Natural killer cell treated with Interleukin-12 subunit alpha and Interleukin-12 subunit beta and Interleukin-15 and Interleukin-18, amount 100 ng/mL, for 72 hours (primary cell): ENCODE data around the gene CYB561. TPM values are rescaled to one million over a fixed set of nuclear protein-coding genes. Genes with fewer than 3 reads are reported as not detected.

Experiments
- ATAC-seq, 2 donors: fragments of 150-1000 bp; cut with Tn5 transposase in 1 of 2; sonication (Bioruptor Pico), chemical (Tn5 transposase) in 1 of 2; 2 replicates each; pipeline ENCODE4 v1.10.0; 2021
- DNase-seq: peaks from one replicate; pipeline ENCODE4 v3.0.0; 2022; ENCODE audit warnings: low spot score
- H3K27ac Mint-ChIP-seq, 2 donors: 1 replicate in 1 of 2; 2 replicates in 1 of 2; pipeline ENCODE4 v1.8.0; 2022; ENCODE audit warnings: mixed read lengths in 2 of 2, mild to moderate bottlenecking in 1 of 2, moderate library complexity in 1 of 2
- H3K27me3 Mint-ChIP-seq, 2 donors: 1 replicate in 1 of 2; 2 replicates in 1 of 2; pipeline ENCODE4 v1.8.0; 2022; ENCODE audit warnings: mixed read lengths in 2 of 2
- H3K36me3 Mint-ChIP-seq: one replicate; pipeline ENCODE4 v1.8.0; 2022; ENCODE audit warnings: mixed read lengths
- H3K4me1 Mint-ChIP-seq, 2 donors: 1 replicate in 1 of 2; 2 replicates in 1 of 2; pipeline ENCODE4 v1.8.0; 2022; ENCODE audit warnings: low read depth in 2 of 2, mixed read lengths in 2 of 2, mild to moderate bottlenecking in 1 of 2
- H3K4me3 Mint-ChIP-seq: one replicate; pipeline ENCODE4 v1.8.0; 2022; ENCODE audit warnings: mixed read lengths
- H3K9me3 Mint-ChIP-seq: 2 replicates; pipeline ENCODE4 v1.8.0; 2022; ENCODE audit warnings: mixed read lengths
- total RNA-seq, 2 donors: library from RNA; stranded (reverse); gene quantifications; one replicate each; pipeline ENCODE4 v1.2.3, GENCODE V29; 2022

The CYB561 gene
- total RNA-seq, 2 donors from 2014 or later = 3.2 to 7.9 TPM

- no peak for ATAC-seq
- H3K27me3 Mint-ChIP-seq = peaks cover 1 to 4% of the 10 kb centered on the region in 2 donors
- H3K36me3 Mint-ChIP-seq = no peaks in the 10 kb centered on the region
- no peak overlapping the region for H3K27ac Mint-ChIP-seq
- no peak for DNase-seq
- H3K9me3 Mint-ChIP-seq = no peaks in the 10 kb centered on the region
- no peak overlapping the region for H3K4me3 Mint-ChIP-seq
- H3K4me1 Mint-ChIP-seq = peaks cover 0 to 1% of the 10 kb centered on the region in 2 donors
Measured at GRCh38 chr17:63483655-63484575, 37.8 kb upstream of the CYB561 start.

GRCh38 chr17:63483038-63483437 is 36.9 kb upstream of the CYB561 start:
- no peak for ATAC-seq
- Mint-ChIP-seq H3K4me3 (no peak overlapping the region), H3K27me3 (peaks cover 3 to 5% of the 10 kb centered on the region in 2 donors), H3K4me1 (peaks cover 0 to 3% of the 10 kb centered on the region in 2 donors), H3K36me3 (no peaks in the 10 kb centered on the region), H3K27ac (no peak overlapping the region), H3K9me3 (no peaks in the 10 kb centered on the region)
- no peak for DNase-seq

DNA sequence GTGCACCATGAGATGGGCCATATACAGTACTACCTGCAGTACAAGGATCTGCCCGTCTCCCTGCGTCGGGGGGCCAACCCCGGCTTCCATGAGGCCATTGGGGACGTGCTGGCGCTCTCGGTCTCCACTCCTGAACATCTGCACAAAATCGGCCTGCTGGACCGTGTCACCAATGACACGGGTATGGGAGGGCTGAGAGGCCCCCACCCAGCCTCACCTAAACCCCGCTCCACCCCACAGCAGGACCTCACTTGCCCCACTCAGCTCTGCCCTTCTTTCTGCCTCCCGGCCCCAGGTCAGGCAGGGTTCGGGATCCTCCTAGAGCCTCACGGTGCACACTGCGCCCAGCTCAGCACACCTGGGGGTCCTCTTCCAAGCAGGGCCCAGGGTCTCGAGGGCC is 36.4 kb upstream of the CYB561 start:
- Mint-ChIP-seq H3K27ac (no peak overlapping the region), H3K4me1 (peaks cover 0 to 6% of the 10 kb centered on the region in 2 donors), H3K36me3 (no peaks in the 10 kb centered on the region), H3K9me3 (no peaks in the 10 kb centered on the region), H3K27me3 (peaks cover 5% of the 10 kb centered on the region in 2 donors), H3K4me3 (no peak overlapping the region)
- DNase-seq (no peak), ATAC-seq (no peak)

GRCh38 chr17:63481488-63481870 is 35.4 kb upstream of the CYB561 start:
- H3K27ac Mint-ChIP-seq = no peak overlapping the region
- no peaks in the 10 kb centered on the region for H3K9me3 Mint-ChIP-seq
- no peak for DNase-seq
- H3K4me1 Mint-ChIP-seq = peaks cover 0 to 7% of the 10 kb centered on the region in 2 donors
- peaks cover 5 to 6% of the 10 kb centered on the region in 2 donors for H3K27me3 Mint-ChIP-seq
- ATAC-seq = no peak
- no peaks in the 10 kb centered on the region for H3K36me3 Mint-ChIP-seq
- H3K4me3 Mint-ChIP-seq = no peak overlapping the region

DNA sequence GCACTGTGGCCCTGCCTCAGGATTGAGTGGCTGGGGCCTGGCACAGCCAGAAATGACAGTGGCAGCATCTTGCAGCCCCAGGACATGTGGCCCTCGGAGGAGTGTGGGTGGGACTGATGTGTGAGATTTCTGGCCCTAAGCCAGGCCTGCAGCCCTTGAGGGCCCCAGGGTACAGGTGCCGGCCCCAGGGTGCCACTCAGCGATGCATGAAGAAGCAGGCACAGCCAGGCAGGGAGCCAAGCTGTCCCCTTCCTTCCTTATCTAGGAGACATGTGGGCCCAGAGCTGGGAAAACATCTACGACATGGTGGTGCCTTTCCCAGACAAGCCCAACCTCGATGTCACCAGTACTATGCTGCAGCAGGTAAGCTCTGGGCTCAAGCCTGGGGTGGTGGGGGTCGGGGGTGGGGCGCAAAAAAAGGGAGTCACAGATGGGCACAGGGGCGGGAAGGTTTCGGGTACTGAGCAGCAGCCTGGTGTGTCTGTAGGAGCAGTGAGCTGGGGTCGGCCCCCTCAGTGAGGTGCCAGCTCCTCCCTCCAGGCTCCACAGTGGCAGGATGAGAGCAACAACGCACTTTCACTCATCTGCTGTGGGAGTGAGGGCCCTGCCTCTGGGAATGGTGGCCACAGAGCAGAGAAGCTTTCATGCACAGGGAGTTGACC is 34.9 kb upstream of the CYB561 start:
- no peak overlapping the region for H3K4me3 Mint-ChIP-seq
- no peaks in the 10 kb centered on the region for H3K9me3 Mint-ChIP-seq
- peaks cover 0 to 7% of the 10 kb centered on the region in 2 donors for H3K4me1 Mint-ChIP-seq
- ATAC-seq (no peak), DNase-seq (no peak)
- H3K36me3 Mint-ChIP-seq = no peaks in the 10 kb centered on the region
- peaks cover 5 to 6% of the 10 kb centered on the region in 2 donors for H3K27me3 Mint-ChIP-seq
- H3K27ac Mint-ChIP-seq = no peak overlapping the region

DNA sequence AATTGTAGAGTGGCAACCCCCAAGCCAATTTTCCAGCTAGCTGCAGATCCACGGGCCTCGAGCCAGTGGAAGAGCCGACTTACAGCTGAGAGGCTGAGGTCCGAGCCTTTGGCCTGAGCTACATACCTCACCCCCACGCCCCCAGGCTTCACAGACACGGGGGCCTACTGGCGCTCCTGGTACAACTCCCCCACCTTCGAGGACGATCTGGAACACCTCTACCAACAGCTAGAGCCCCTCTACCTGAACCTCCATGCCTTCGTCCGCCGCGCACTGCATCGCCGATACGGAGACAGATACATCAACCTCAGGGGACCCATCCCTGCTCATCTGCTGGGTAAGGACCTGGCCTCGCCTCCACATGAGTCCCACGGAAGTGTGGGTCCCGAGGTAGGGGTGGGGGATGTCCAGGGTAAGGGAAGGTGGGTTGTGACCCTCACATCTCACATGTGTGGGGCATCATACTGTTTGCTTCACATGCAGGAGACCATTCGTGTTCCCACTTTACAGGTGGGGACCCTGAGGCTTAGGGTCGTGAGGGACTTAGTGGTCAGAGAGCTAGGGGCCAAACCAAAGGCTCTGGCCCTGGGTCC is 34.2 kb upstream of the CYB561 start:
- Mint-ChIP-seq H3K4me1 (peaks cover 0 to 7% of the 10 kb centered on the region in 2 donors), H3K27ac (no peak overlapping the region), H3K27me3 (peaks cover 5 to 8% of the 10 kb centered on the region in 2 donors), H3K9me3 (no peaks in the 10 kb centered on the region), H3K4me3 (no peak overlapping the region), H3K36me3 (no peaks in the 10 kb centered on the region)
- no peak for DNase-seq
- ATAC-seq = no peak

GRCh38 chr17:63479495-63480184 is 33.5 kb upstream of the CYB561 start:
- H3K4me3 Mint-ChIP-seq = peak overlapping the region; percentile 41
- H3K36me3 Mint-ChIP-seq = no peaks in the 10 kb centered on the region
- no peak overlapping the region for H3K27ac Mint-ChIP-seq
- H3K9me3 Mint-ChIP-seq = no peaks in the 10 kb centered on the region
- ATAC-seq = no peak
- no peak for DNase-seq
- H3K4me1 Mint-ChIP-seq = peaks cover 0 to 7% of the 10 kb centered on the region in 2 donors
- peaks cover 6 to 12% of the 10 kb centered on the region in 2 donors for H3K27me3 Mint-ChIP-seq

DNA sequence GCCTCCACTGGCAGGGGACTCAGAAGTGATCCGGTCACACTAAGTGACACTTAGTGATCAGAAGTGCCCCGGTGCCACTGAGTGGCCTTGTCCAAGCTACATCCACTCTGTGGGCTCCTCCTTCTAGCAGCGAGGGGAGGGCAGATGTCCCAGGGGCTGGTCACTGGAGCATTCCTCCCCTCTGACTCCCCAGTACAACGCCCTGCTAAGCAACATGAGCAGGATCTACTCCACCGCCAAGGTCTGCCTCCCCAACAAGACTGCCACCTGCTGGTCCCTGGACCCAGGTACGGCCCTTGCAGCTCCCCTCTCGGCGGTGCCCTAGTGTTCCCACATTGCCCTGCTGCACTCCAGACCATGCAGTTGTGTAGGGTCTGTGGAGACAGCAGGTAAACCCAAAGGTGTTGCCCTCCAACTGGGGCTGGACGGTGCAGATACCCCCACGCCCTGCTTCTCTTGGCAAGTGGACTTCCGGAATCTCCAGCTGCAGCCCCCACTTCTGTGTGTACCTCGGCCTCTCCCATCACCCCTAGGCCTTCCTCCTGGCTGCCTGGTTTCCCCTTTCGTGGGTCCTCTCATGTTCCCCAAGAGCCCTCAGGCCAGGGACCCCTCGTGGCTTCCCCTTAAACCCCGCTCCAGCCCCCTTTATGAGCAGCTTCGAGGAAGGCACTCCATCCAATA is 32.8 kb upstream of the CYB561 start:
- Mint-ChIP-seq H3K27ac (no peak overlapping the region), H3K4me1 (peaks cover 0 to 7% of the 10 kb centered on the region in 2 donors), H3K36me3 (no peaks in the 10 kb centered on the region), H3K4me3 (peak overlapping the region; percentile 41), H3K27me3 (peaks cover 12 to 13% of the 10 kb centered on the region in 2 donors), H3K9me3 (no peaks in the 10 kb centered on the region)
- ATAC-seq (peak; percentile 65 to 76), DNase-seq (peak; percentile 69)

- no peaks in the 10 kb centered on the region for H3K9me3 Mint-ChIP-seq
- peak overlapping the region; percentile 72 for H3K4me3 Mint-ChIP-seq
- no peaks in the 10 kb centered on the region for H3K36me3 Mint-ChIP-seq
- ATAC-seq (no peak), DNase-seq (no peak)
- H3K4me1 Mint-ChIP-seq = peaks cover 0 to 7% of the 10 kb centered on the region in 2 donors
- H3K27ac Mint-ChIP-seq = no peak overlapping the region
- peaks cover 13 to 17% of the 10 kb centered on the region in 2 donors for H3K27me3 Mint-ChIP-seq
Measured at GRCh38 chr17:63477480-63478440, 31.7 kb upstream of the CYB561 start.

DNA sequence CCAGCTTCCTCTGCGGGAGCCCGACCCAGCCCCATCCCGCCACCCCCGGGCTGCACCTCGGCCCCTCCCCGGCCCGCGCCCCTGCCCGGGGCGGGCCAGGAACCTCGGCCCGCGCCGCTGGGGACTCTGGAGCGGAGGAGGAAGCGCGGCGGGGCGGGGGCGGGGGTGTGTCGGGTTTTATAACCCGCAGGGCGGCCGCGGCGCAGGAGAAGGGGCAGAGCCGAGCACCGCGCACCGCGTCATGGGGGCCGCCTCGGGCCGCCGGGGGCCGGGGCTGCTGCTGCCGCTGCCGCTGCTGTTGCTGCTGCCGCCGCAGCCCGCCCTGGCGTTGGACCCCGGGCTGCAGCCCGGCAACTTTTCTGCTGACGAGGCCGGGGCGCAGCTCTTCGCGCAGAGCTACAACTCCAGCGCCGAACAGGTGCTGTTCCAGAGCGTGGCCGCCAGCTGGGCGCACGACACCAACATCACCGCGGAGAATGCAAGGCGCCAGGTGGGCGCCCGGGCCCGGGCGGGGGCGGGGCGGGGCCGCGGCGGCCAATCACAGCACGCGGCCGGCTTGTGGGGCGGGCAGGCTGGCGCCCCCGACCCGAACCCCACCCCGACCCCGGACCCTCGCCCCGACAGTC is 30.9 kb upstream of the CYB561 start, which contains the start of gene ACE:
Gene ACE (plus strand): TSS at position 208 of the 626 bp plus-strand sequence. CDS start 34 bp downstream, at position 242.
- Mint-ChIP-seq H3K4me1 (peaks cover 0 to 7% of the 10 kb centered on the region in 2 donors), H3K4me3 (peak within 1 kb of the TSS; percentile 72), H3K27me3 (peaks cover 13 to 17% of the 10 kb centered on the region in 2 donors), H3K36me3 (no peaks in the 10 kb centered on the region), H3K27ac (no peak within 1 kb of the TSS), H3K9me3 (no peaks in the 10 kb centered on the region)
- ATAC-seq = peak; percentile 29 to 62
- no peak for DNase-seq

DNA sequence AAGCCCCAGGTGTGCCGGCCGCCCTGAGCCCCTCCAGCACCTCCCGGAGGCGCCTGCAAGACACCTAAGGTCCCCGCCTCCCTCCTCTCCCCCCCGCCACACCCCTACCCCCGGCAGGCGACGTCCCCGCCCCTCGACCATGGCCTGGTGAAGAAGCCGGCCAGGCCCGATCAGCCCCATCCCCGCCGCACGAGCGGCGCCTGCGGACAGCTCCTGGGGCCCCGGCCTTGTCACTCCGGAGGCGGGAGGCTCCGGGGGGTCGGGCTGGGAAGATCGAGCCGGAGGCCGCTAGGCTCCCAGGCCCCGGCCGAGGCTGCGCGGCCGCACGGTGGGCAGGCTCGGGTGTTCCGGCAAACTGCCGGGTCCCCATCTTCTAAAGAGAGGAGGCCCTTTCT is 30.4 kb upstream of the CYB561 start:
- DNase-seq = no peak
- peaks cover 13 to 17% of the 10 kb centered on the region in 2 donors for H3K27me3 Mint-ChIP-seq
- H3K4me3 Mint-ChIP-seq = no peak overlapping the region

More for the DNA sequence above, 30.4 kb upstream of the CYB561 start:
- H3K9me3 Mint-ChIP-seq = no peaks in the 10 kb centered on the region
- no peak overlapping the region for H3K27ac Mint-ChIP-seq
- peaks cover 0 to 7% of the 10 kb centered on the region in 2 donors for H3K4me1 Mint-ChIP-seq
- no peak for ATAC-seq
- no peaks in the 10 kb centered on the region for H3K36me3 Mint-ChIP-seq
